UCSD-AML1 (cell line): ENCODE results near the gene TMEM35B.
"Not testable (repeated sequence)": the region's sequence is repeated elsewhere in the genome, so short reads cannot be mapped to it uniquely, and the experiment has no call there.

Experiments used
- DNase-seq: peaks from one replicate; lab custom pipeline; 2025; ENCODE audit not compliant: unreplicated experiment; lab: John Stamatoyannopoulos, UW

Gene TMEM35B

DNA sequence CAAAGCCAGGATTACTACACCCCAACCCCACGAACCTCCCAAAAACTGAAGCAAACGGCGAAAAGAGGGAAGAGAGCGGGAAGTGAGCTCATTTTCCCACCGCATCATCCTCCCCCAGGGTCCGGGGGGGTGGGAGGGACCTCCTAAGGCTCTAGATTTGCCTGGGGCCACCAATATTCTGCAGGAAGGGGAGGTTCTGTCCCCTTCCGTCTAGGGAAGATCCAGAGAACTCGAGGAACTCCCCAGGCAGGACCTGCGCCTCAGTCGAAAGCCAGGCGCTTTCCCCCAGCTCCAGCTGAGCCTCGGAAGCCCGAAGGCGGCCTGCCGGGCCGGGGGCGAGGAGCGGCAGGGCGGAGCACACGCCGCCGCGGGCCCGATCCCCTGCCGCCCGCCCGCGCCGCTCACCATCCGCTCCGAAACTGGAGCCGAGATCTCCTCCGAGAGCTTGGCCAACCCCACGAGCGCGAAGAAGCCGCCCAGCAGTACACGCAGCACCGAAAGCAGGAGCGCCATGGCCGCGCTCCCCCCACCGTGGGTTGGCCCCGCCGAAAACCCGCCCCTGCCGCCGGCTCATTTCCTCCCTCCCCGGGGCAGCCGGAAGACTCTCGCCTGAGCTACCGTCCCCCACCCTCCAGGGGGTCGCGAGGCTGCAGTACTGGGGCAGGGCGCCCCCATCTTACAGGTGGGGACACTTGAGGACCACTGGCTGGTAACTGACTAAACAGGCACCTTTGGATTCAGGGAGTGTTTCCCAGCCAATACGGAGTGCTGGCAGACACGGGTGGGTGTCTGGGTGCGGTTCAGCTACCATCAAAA lies at the start of gene TMEM35B:
TSS of gene TMEM35B (minus strand) at position 555 of the 816 bp plus-strand sequence. CDS start at position 513, 42 bp downstream.
- DNase-seq: peak; percentile 77

DNA sequence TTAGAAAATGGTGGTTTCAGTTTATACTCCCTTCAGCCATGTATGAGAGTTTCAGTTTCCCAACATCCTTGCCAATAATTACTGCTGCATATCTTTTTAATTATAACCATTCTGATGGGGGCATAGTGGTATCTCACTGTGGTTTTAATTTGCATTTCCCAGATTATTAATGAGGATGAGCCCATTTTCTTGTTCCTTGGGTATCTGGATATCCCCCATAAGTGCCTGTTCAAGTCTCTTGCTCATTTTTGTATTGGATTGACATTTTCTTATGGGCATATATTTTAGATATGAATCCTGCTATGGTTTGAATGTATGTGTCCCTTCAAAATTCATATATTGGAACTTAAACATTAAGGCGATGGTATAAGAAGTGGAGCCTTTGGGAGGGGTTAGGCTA lies 48.2 kb upstream of the TMEM35B start:
- DNase-seq: no peak

DNA sequence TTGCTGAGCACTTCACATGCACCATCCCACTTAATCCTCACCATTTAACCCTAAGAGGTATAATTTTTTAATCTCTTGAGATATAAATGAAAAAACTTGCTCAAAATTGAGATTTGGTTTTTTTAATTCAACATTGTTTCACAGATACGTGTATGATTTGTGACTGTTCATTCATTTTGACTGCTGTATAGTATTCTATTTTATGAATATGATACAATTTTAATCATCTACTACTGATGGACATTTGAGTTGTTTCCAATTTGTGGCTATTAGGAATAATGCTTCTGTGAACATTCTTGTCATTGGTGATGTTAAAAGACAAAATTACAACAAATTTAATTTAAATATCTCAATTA lies 47.2 kb upstream of the TMEM35B start:
- no peak for DNase-seq

DNA sequence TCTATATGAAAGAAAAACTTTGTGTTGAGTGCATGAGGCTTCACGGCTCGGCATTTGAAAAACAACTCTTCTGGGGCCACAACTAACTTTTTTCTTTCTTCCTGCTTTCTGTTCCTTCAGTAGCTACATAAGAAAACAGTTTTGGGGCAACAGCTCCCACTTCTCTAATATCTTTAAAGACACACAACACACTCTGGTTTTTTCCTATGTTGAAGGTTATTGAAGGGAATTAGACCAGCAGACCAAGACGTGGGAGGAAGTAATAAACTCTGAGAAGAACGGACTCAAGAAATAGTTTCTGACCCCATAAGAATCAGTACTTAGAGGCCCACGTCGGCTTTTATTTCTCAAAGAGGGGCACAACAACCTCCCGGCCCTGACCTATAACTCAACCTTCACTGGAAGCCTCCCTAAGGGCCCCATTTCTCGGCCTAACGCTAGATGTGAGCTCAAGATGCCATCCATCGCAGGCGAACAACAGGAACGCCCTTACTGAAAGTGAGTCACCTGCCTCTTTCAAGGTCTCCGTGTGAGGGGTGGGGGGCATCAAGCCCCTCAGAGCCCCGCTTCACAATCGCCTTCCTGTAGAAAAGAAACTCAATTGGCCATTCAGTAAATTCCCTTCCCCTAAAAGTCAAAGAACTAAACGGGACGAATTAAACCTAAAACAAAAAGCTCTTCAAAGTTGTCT lies 45.8 kb upstream of the TMEM35B start:
- DNase-seq: peak; percentile 39

DNA sequence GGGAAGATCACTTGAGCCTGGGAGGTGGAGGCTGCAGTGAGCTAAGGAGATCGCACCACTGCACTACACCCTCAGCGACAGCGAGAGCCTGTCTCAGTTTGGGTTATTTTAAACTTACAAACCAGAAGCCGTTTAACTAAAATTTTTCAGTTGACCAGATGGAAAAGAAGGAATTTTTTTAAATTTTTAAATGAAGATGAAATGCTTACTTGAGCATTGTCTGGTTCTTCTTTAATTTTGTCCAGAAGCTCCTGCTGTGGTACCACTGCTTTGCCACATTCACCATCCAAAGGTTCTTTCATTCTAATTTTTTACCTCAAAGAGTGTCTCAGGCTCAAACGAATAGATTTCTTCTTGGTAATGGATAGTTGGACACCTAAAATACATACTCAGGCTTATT lies 45.2 kb upstream of the TMEM35B start:
- DNase-seq: no peak

DNA sequence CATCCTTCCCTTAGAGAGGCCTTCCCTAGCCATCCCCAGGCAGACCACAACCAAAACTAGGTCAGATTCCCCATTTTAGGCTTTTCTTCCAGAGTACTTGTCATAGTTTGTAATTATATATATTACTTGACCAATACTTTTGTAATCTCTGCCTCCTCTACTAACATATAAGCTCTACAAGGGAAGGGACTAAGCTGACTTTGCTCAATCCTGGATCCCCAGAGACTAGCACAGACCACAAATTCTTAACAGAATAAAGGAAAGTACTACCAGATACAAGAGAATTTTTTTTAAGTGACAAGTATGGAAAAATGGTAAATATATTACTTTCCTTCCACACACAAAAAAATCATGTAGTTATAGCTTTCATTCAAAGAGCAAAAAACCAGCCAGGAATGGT lies 44.6 kb upstream of the TMEM35B start:
- no peak for DNase-seq

DNA sequence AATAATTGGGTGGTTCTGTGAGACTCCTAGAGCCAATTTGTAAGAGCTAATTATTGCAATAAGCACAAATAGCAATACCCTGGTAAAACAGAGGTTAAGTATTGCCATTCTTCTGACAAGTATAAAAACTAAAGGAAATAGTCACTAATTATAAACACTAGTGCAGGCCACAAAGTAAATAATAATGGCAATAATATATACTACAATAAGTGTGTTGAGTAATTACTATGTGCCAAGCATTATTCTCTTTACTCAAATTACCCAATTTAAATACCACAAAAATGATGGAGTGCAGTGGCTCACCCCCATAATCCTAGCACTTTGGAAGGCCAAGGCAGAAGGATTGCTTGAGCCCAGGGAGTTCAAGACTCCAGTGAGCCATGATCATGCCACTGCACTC lies 31.3 kb upstream of the TMEM35B start:
- DNase-seq: no peak

DNA sequence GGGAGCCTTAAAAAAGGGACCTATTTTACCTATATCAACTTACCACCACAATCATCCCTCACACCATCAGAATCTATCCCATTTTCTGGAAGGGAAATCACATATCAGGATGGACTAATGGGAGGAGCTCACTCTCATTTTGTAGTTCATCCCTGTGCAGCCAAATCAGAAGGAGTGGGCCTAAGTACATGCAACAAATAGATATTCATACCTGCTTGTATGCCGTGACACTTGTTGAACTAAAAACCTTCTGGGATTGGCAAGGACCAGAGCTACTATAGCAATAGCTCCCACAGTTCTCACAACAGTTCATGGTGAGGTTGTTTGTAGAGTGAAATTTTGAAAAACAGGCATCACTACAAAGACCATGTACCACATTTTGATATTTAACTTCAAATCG lies 29.3 kb upstream of the TMEM35B start:
- no peak for DNase-seq

DNA sequence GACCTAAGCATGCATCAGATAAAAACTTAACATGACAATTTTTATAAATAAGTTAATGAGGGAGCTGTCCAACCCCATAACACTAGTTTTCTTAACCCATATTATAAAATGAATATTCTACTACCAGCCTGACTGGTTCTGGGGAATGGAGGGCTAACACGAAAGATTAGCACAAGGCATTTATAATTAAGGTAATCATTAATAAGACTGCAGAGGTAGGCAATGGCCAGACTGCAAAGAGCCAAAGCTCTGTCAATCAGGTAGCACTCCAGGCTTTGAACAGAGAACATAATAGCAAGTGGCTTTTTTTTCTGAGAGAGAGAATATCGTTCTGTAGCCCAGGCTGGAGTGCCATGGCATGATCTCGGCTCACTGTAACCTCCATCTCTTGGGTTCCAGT lies 20.6 kb upstream of the TMEM35B start:
- DNase-seq: no peak

DNA sequence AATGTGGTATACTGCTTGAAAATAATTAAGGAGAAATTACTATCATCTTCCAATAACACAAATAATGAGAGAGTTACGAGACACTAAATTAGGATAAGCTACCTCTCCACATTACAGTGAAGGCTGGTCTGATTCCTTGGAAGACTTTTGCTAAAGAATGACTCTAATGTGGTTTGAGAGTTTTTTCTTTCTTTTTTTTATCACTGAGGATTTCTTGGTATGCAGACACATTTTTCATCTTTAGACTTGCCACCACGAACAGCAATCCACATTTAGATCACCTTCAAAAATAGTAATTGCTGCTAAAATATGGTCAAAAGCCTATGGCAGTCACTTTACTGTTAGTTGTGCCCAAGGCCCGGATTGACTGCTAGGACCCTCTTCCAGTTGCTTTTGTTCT lies 16.6 kb upstream of the TMEM35B start:
- DNase-seq: no peak

DNA sequence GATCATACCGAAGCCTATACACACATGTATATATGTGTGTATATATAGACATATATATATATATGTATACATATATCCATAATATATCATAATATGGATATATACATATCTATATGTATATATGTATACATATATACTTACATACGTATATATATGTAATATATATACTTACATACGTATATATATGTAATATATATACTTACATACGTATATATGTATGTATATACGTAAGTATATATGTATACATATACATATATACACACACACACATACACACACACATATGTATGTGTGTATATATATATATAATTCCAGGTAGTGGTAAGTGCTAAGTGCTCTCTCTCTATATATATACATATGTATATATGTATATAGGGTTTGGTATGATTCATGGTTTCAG lies 9.7 kb upstream of the TMEM35B start:
- DNase-seq: no peak

DNA sequence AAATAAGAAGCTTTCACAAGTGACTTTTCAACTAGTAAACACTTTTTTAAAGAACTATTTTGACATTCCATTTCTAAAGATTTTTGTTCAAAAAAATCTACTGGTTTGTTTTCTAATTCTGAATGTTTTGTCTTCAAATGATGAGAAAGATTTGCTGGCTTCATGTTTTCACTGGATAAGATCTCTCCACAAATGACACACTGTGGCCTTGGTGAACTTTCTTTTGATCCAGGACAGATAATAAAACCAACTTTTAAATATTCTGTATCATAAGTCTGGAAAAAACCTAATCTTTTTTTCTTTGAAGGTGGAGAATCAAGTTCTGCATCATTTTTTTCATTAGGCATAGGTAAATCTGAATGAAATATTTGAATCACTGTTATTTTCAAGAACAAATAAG lies 3.4 kb upstream of the TMEM35B start:
- no peak for DNase-seq

DNA sequence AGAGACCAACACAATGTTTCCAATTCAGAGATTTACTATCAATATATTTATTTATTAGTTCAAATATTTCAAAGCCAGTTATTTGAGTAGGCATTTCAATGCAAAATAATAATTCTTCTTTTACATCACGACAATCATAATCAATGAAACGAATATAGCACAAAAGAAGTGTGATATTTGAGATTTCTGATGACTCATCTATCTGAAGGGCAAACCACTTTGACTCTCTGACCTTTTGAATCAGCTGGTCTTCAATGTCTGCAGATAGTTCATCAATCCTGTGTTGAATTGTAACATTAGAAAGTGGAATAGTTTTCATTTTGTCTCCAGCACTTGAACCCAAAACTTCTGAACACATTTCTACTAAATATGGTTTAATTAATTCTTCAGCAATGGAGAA lies 3.0 kb upstream of the TMEM35B start:
- DNase-seq: no peak

DNA sequence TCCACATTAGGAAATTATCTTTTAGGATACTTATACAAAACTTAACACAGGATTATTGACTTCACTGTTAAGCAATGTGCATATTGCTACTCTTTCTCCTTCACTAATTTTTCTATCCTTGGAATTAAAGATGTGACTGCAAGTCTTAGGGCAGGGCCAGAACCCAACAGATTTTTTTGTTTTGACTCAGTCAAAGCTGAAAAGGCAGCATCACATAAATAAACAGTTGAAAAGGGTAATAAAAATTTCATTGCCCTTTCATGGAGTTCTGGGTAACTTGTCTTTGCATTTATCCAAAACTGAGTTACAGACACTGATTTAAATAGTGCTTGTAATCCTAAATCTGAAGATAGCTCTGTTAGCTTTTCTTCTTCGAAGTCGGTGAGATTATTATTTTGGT lies 1.9 kb upstream of the TMEM35B start:
- DNase-seq: no peak

DNA sequence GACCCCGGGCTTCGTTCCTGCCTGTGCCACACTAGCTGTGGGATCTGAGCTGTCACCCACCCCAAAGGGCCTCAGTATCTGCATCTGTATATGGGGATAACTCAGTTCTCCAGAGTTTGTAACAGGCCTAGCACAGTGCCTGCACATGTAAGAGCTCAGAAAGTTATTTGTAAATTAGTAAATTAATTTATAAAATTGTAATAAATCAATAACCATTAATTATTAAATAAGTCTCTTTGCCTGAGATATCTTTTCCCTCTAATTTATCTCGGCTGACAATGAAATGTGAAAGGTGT lies 410 bp upstream of the TMEM35B start:
- DNase-seq: not testable (repeated sequence)

DNA sequence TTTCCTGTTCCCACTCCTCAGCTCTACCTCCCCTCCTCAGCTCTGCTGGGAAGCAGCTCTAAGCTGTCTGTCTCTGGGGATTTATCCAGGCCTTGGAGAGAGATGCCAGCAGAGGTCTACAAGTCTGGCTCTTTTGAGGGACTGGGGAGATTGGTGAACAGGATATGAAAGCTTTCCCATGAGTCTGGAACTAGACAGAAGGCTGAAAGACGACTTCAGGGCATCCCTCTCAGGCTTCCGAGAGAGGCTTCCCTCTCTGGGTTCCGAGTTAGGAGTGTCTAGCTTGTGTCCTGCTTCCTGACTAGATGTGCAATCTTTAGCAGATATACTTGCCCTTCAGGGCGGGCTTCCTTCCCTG lies 733 bp downstream of the TMEM35B start:
- no peak for DNase-seq

DNA sequence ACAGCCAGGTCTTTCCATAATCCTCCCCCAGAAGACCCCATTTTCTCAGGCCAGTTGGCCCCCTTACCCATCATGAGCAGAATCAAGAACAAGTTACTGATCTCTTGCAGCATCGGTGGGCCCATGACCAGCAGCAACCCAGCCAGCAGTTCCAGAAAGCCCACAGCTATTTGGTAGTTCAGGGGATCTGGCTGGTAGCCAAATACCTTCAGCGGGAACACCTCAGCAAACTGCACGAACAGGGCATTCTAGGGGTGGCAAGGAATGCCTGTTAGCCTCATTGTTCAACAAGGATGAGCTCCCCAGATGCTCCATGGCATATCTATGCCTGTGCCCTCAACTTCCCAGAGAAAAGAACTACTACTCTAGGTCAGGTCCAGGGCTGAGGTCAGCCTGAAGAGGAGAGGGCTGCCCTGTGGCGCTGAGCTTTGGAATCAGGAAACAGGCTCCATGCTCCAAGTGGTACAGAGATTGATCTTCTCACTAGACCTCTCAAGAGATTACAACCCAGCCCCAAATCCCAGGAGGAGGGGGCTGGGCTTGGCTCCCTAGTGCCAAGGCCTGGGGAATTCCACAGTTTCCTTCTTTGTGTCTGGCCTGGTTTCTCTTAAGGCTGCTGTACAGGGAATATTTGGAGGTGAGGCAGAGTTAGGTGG lies 1.3 kb downstream of the TMEM35B start:
- DNase-seq: no peak

DNA sequence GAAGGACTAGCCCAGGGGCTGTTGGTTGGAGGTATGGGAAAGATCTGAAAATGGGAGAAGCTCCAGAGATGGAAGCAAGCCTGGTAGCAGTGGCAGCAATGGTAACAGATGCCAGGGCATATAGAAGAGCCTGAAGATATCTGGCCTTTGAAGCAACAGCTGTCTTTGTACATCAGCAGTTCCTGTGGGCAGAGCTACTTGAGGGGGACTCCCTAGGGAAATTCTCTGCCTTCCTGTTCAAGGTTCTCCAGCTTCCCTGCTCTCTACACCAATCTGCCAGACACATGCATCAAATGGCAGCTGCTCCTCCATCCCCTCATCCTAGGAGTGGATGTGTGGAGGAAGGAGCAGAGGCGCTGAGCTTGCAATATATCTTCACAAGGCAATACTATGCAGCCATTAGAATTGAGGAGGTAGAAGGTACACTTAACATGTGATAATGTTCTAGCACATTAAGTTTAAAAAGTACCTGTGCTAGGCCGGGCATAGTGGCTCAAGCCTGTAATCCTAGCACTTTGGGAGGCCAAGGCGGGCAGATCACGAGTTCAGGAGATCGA lies 2.2 kb downstream of the TMEM35B start:
- DNase-seq: no peak

DNA sequence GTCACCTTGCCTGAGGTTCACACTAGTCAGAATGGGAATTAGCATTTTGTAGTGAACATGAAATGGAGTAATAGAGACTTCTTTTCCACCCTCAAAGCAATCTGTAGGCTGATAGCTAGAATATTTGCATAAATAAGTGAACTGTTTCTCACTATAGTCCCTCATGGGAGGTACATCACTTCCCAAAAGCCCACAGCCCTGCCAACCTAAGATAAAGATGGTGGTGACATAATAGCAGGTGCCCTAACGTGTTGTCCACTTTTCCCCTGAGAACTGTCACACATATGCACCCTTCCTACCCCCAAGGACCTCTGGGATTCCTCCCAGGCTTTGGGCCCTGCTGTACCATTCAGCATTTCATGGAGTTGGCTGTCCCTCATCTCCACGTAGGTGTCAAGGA lies 4.4 kb downstream of the TMEM35B start:
- no peak for DNase-seq

DNA sequence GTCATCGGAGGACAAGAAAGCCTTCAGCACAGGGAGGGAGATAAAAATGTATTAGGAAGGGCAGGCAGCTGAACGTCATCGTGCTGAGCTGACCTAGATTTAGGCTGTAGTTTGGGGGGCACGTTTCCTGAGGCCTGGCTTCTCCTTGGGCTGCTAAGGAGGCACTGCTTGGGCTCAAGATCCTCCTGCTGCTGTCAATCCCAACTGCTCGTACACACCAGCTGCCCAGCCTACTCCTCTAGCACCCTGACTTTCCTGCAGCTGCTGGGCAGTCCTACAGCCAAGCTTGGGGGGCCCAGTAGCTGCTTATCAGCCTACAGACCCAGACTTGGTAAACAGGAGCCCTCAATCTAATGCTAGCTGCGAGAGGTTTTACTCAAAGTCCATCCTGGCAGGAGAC lies 6.2 kb downstream of the TMEM35B start:
- no peak for DNase-seq

DNA sequence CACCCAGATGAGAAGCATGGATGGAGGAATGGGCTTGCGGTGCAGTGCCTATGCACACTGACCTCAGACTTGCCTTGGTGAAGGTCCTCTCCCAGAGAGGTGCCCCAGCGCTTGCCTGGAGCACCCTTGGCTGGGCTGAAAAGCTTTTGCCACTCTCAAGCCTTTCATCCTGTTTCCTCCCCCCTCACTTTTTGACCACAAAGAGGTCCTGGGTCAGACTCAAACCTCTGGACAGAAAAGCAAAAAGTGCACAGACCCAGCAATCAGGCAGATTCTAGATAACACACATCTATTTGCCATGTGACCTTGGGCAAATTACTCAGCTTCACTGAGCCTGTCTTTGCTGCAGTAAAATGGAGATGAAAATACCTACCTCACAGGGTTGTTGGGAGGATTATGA lies 7.3 kb downstream of the TMEM35B start:
- no peak for DNase-seq

DNA sequence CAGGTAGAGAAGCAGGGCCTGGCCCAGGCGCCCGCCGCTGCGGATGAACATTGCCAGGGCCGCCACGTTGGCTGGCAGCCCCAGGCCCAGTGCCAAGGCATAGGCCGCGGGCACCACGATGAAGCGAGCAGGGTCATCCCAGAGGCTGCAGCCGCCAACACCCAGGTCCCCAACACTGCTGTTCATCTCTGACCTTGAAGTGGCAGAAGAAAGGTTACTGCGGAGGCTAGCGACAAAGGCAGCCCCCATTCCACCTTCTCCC lies 8.0 kb downstream of the TMEM35B start:
- DNase-seq: no peak
